HG02840 (cell line): ENCODE results near the gene SPRY4.
"Not testable (repeated sequence)": the region's sequence is repeated elsewhere in the genome, so short reads cannot be mapped to it uniquely, and the experiment has no call there.

Source experiments
- ATAC-seq: cut with Tn5 transposase; IDR thresholded peaks from one replicate; pipeline ENCODE4 v1.9.1; 2021; ENCODE audit warnings: mild to moderate bottlenecking, moderate library complexity, moderate number of reproducible peaks; ENCODE audit not compliant: unreplicated experiment, low FRiP score

Gene SPRY4

DNA sequence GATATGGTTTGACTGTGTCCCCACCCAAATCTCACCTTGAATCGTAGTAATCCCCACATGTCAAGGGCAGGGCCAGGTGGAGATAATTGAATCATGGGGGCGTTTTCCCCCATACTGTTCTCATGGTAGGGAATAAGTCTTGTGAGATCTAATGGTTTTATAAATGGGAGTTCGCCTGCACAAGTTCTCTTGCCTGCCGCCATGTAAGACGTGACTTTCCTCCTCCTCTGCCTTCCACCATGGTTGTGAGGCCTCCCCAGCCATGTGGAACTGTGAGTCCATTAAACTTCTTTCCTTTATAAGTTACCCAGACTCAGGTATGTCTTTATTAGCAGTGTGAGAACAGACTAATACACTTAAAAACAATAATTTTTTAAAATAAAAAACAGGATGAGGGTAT is 52.2 kb downstream of the SPRY4 start:
- not testable (repeated sequence) for ATAC-seq

DNA sequence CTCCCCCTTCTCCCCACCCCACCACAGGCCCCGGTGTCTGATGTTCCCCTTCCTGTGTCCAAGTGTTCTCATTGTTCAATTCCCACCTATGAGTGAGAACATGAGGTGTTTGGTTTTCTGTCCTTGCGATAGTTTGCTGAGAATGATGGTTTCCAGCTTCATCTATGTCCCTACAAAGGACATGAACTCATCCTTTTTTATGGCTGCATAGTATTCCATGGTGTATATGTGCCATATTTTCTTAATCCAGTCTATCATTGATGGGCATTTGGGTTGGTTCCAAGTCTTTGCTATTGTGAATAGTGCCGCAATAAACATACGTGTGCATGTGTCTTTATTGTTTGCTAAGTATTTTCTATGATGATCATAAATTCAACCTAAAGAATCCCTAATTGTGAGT is 60.7 kb downstream of the SPRY4 start:
- ATAC-seq: not testable (repeated sequence)

DNA sequence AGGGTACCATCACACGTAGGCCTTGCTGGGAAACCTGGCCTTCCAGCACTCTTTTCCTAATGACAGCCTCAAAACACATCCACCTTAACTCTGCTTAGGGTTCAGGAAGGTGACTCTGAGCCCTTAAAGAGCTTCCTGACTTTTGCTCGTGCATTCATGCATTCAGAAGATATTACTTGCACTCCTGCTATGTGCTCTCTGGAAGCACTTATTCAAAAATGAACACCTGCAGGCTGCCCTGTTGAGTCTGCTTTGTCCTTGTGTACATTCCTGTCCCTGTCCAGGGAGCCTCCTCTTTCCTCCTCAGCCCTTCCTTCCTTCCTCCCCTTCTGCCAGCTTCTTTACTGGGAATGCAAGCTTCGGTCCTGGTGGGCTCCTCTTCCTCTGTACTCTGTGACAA is 61.5 kb downstream of the SPRY4 start:
- ATAC-seq: no peak

DNA sequence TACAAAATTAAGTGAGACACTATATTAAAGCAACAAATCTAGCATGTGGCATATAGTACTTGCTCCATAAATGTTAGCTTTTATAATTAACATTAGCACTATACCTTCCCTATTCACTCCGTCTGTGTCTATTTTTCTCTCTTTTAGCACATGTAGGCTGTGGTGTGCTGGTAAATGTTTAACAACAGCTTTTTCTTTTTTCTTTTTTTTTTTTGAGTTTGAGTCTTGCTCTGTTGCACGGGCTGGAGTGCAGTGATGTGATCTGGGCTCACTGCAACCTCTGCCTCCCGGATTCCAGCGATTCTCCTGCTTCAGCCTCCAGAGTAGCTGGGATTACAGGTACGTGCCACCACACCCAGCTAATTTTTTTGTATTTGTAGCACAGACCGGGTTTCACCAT is 62.1 kb downstream of the SPRY4 start:
- ATAC-seq: no peak
